Measurements from ENCODE around the gene ZBTB20. TPM values are rescaled to one million over a fixed set of nuclear protein-coding genes. Genes with fewer than 3 reads are reported as not detected.

ZBTB20 gene
- total RNA-seq, 2 donors from 2014 or later, result 19.8 to 23.1 TPM

DNA sequence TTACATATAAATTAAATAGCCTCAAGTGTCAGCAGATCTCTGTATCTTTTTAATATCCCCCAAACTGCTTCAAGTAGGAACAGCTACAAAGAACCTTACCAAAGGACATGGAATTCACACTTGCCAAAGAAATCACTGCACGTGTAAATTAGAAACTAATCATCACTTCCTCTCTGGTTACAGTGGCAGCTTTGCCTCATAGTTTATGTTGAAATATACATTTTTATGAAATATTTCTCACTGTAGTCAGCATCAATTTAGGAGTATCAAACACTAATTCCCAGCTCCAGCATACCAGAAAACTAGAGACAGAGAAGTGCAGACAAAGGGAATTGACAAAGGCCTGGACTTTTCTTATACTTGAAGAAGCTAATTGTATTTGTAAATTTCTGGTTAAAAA is 592.4 kb downstream of the ZBTB20 start:
- DNase-seq, result no peak

DNA sequence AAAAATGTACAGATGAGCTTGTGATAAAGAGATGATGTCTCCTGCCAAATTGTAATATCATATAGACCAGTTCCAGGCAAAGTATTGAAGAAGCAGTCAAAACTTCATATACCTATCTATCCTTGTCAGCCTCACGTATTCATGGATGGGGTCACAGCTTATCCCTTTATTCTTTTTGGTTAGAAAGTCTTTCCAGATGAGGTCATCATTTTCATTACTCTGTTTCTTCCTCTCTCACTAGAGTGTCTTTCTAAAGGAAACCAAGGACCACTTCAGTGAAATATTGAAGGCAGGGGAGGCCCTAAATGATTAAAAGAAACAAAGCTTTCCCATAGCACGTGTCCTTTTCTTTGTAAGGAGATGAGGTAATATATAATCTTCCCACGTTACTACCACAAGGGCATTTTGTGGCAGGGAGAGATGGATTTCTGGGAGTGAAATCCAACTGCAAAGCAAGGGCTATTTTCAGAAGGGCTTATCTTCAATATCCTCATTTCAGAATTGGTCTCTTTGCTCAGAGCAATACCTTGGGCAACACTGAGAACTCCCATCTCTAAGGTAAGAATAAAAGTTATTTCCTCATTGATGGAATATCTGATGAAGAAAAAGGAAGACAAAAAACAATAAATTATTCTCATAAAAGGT is 593.0 kb downstream of the ZBTB20 start:
- Mint-ChIP-seq H3K36me3 (ENCODE audit: insufficient read depth in 2 of 2) (no peaks in the 10 kb centered on the region), H3K9me3 (no peaks in the 10 kb centered on the region), H3K27me3 (ENCODE audit: low read depth) (no peaks in the 10 kb centered on the region), H3K27ac (no peak overlapping the region), H3K4me3 (no peak overlapping the region), H3K4me1 (ENCODE audit: low read depth) (no peaks in the 10 kb centered on the region)
- DNase-seq (no peak), ATAC-seq (replicated peaks in 1 of 2) (no peak)

More for the DNA sequence above, 592.4 kb downstream of the ZBTB20 start:
- Mint-ChIP-seq H3K27ac (no peak overlapping the region), H3K36me3 (ENCODE audit: insufficient read depth in 2 of 2) (no peaks in the 10 kb centered on the region), H3K27me3 (ENCODE audit: low read depth) (no peaks in the 10 kb centered on the region), H3K4me1 (ENCODE audit: low read depth) (no peaks in the 10 kb centered on the region), H3K9me3 (no peaks in the 10 kb centered on the region), H3K4me3 (no peak overlapping the region)
- no peak for ATAC-seq (replicated peaks in 1 of 2)

DNA sequence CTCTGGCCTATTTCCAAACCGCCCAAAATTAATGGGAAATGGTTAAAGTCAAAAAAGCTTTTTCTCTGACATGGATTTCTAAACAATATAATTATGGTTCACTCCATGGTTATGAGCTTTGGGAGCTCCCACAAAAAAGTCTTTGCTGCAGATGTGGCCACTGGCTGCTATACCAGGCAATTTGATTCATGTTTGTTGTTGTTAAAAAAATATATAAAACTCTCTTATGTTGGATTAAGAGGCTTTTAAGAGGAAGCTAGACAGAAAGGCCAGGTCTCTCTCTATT is 594.6 kb downstream of the ZBTB20 start:
- Mint-ChIP-seq H3K9me3 (no peaks in the 10 kb centered on the region), H3K4me3 (no peak overlapping the region), H3K36me3 (ENCODE audit: insufficient read depth in 2 of 2) (no peaks in the 10 kb centered on the region), H3K27ac (no peak overlapping the region), H3K27me3 (ENCODE audit: low read depth) (no peaks in the 10 kb centered on the region), H3K4me1 (ENCODE audit: low read depth) (no peaks in the 10 kb centered on the region)
- ATAC-seq (replicated peaks in 1 of 2), result no peak
- no peak for DNase-seq

GRCh38 chr3:114551770-114552526 is 595.1 kb downstream of the ZBTB20 start:
- DNase-seq, result no peak
- ATAC-seq (replicated peaks in 1 of 2), result no peak
- H3K27ac Mint-ChIP-seq, result no peak overlapping the region
- H3K27me3 Mint-ChIP-seq (ENCODE audit: low read depth), result no peaks in the 10 kb centered on the region
- no peaks in the 10 kb centered on the region for H3K4me1 Mint-ChIP-seq (ENCODE audit: low read depth)
- no peaks in the 10 kb centered on the region for H3K36me3 Mint-ChIP-seq (ENCODE audit: insufficient read depth in 2 of 2)
- no peak overlapping the region for H3K4me3 Mint-ChIP-seq
- no peaks in the 10 kb centered on the region for H3K9me3 Mint-ChIP-seq

DNA sequence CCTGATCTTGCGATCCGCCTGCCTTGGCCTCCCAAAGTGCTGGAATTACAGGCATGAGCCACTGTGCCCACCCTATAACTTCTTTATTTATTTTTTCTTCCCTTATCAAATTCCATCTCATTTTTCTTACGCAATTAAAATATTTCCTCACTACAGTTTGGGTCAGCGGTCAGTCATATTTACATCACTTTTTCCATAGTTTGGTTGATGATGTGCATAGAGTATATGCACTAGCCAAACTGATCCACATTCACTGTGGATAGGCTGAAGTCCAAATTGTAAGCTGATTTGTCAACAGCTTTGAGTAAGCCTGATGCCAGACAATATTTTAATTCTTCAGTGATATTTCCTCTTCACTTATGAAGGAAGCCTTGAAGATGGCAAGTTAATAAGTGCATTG is 596.9 kb downstream of the ZBTB20 start:
- H3K4me1 Mint-ChIP-seq (ENCODE audit: low read depth), result no peaks in the 10 kb centered on the region
- H3K27ac Mint-ChIP-seq, result no peak overlapping the region
- DNase-seq, result no peak
- no peak overlapping the region for H3K4me3 Mint-ChIP-seq
- H3K27me3 Mint-ChIP-seq (ENCODE audit: low read depth), result no peaks in the 10 kb centered on the region
- H3K36me3 Mint-ChIP-seq (ENCODE audit: insufficient read depth in 2 of 2), result no peaks in the 10 kb centered on the region
- ATAC-seq (replicated peaks in 1 of 2), result no peak
- H3K9me3 Mint-ChIP-seq, result no peaks in the 10 kb centered on the region

DNA sequence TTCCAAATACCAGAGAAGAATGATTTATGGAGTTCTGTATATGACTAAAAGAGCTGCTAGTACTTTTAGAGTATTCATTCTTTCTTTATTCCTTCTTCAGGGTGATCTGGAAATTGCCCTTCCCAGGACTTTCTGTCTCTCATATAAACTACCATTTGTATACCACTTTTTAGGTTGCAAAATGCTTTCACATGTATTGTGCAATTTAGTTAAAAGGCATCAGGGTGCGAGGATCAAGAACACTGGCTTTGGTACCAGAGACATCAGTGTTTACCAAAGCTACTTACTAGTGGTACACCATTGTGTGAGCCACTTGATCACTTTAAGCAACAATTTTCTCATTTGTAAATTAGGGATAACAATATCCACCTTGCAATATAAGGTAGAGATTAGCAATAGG is 601.9 kb downstream of the ZBTB20 start:
- DNase-seq (no peak), ATAC-seq (replicated peaks in 1 of 2) (no peak)
- H3K27ac Mint-ChIP-seq, result no peak overlapping the region
- H3K4me1 Mint-ChIP-seq (ENCODE audit: low read depth), result peaks cover 5% of the 10 kb centered on the region
- H3K27me3 Mint-ChIP-seq (ENCODE audit: low read depth), result no peaks in the 10 kb centered on the region
- no peaks in the 10 kb centered on the region for H3K9me3 Mint-ChIP-seq
- H3K36me3 Mint-ChIP-seq (ENCODE audit: insufficient read depth in 2 of 2), result no peaks in the 10 kb centered on the region
- H3K4me3 Mint-ChIP-seq, result no peak overlapping the region

DNA sequence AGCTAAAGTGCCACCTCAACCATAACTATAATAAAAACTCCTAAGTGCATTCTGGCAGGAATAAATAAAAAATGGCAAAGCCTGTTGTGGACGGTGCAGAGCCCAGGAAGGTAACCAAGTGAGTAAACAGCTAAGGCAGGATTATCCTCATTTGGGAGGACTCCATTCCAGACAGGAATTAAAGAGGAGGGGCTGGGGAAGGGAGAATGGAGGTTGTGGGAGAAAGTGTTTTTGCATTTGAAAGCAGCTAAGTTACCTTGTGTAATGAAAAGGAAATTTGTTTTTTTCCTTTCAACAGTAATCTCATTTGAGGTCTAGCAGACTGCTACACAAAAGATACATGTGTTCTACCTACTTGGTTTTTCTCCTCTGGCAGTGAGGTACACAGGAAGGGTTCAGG is 604.7 kb downstream of the ZBTB20 start:
- H3K4me3 Mint-ChIP-seq, result no peak overlapping the region
- H3K27me3 Mint-ChIP-seq (ENCODE audit: low read depth), result no peaks in the 10 kb centered on the region
- peaks cover 5% of the 10 kb centered on the region for H3K4me1 Mint-ChIP-seq (ENCODE audit: low read depth)
- peaks cover 0 to 1% of the 10 kb centered on the region in 2 donors for H3K9me3 Mint-ChIP-seq
- peaks cover 0 to 2% of the 10 kb centered on the region in 2 donors for H3K36me3 Mint-ChIP-seq (ENCODE audit: insufficient read depth in 2 of 2)
- no peak for ATAC-seq (replicated peaks in 1 of 2)
- no peak overlapping the region for H3K27ac Mint-ChIP-seq
- no peak for DNase-seq

- peaks cover 4 to 9% of the 10 kb centered on the region in 2 donors for H3K36me3 Mint-ChIP-seq (ENCODE audit: insufficient read depth in 2 of 2)
- H3K4me1 Mint-ChIP-seq (ENCODE audit: low read depth), result peaks cover 5% of the 10 kb centered on the region
- no peak for DNase-seq
- H3K27me3 Mint-ChIP-seq (ENCODE audit: low read depth), result no peaks in the 10 kb centered on the region
- no peak for ATAC-seq (replicated peaks in 1 of 2)
- peaks cover 0 to 4% of the 10 kb centered on the region in 2 donors for H3K9me3 Mint-ChIP-seq
- H3K27ac Mint-ChIP-seq, result no peak overlapping the region
- no peak overlapping the region for H3K4me3 Mint-ChIP-seq
Measured at GRCh38 chr3:114539525-114539924, 607.6 kb downstream of the ZBTB20 start.

DNA sequence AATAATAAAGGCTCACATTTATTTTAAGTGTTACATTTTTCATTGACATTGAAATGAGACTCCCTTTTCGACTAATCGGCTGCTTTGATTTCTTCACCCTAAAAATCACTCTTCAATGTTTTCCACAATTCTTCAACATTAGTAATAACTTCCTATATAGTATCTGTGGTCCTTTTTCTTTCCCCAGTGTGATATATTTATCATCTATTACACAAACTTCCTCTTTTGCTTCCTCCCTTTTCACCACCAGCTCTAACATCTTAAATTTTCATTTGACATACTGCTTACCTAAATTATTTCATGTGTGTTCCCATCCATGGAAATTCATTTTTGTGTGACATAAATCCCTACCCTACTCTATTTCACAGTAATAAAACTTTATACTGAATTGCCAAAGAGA is 608.9 kb downstream of the ZBTB20 start:
- no peaks in the 10 kb centered on the region for H3K27me3 Mint-ChIP-seq (ENCODE audit: low read depth)
- H3K9me3 Mint-ChIP-seq, result peaks cover 5 to 8% of the 10 kb centered on the region in 2 donors
- H3K27ac Mint-ChIP-seq, result no peak overlapping the region
- no peak for ATAC-seq (replicated peaks in 1 of 2)
- H3K4me3 Mint-ChIP-seq, result no peak overlapping the region
- no peak for DNase-seq
- H3K36me3 Mint-ChIP-seq (ENCODE audit: insufficient read depth in 2 of 2), result peaks cover 10 to 13% of the 10 kb centered on the region in 2 donors
- H3K4me1 Mint-ChIP-seq (ENCODE audit: low read depth), result peaks cover 5% of the 10 kb centered on the region

DNA sequence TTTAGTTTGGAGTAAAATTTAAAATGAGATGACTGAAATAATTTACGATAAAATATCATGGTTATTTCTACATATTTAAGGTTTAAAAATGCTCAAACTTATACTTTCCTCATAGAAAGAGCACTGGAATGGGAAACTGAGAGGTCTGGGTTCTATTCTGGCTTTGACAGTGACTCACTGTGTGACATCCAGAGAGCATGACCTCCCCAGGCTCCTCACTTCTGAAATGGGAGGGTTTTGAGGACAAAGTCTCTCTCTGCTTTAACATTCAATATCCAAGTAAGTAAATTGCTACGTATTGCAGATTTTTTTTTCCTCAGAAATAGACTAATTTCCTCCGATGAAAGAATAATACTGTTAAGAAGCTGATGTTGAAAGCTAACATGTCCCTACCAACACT is 618.6 kb downstream of the ZBTB20 start:
- ATAC-seq (replicated peaks in 1 of 2), result no peak
- no peak overlapping the region for H3K4me3 Mint-ChIP-seq
- H3K27me3 Mint-ChIP-seq (ENCODE audit: low read depth), result no peaks in the 10 kb centered on the region
- H3K27ac Mint-ChIP-seq, result no peak overlapping the region
- H3K9me3 Mint-ChIP-seq, result peaks cover 0 to 5% of the 10 kb centered on the region in 2 donors
- no peaks in the 10 kb centered on the region for H3K4me1 Mint-ChIP-seq (ENCODE audit: low read depth)
- DNase-seq, result no peak
- peaks cover 6 to 10% of the 10 kb centered on the region in 2 donors for H3K36me3 Mint-ChIP-seq (ENCODE audit: insufficient read depth in 2 of 2)

GRCh38 chr3:114527036-114527644 is 619.9 kb downstream of the ZBTB20 start:
- ATAC-seq (replicated peaks in 1 of 2) (no peak), DNase-seq (no peak)
- Mint-ChIP-seq H3K9me3 (no peaks in the 10 kb centered on the region), H3K4me1 (ENCODE audit: low read depth) (no peaks in the 10 kb centered on the region), H3K36me3 (ENCODE audit: insufficient read depth in 2 of 2) (peaks cover 0 to 3% of the 10 kb centered on the region in 2 donors), H3K27me3 (ENCODE audit: low read depth) (no peaks in the 10 kb centered on the region), H3K4me3 (no peak overlapping the region), H3K27ac (no peak overlapping the region)

GRCh38 chr3:114525278-114525677 is 621.8 kb downstream of the ZBTB20 start:
- H3K27ac Mint-ChIP-seq, result no peak overlapping the region
- no peaks in the 10 kb centered on the region for H3K4me1 Mint-ChIP-seq (ENCODE audit: low read depth)
- DNase-seq (no peak), ATAC-seq (replicated peaks in 1 of 2) (no peak)
- H3K9me3 Mint-ChIP-seq, result no peaks in the 10 kb centered on the region
- H3K36me3 Mint-ChIP-seq (ENCODE audit: insufficient read depth in 2 of 2), result no peaks in the 10 kb centered on the region
- H3K4me3 Mint-ChIP-seq, result no peak overlapping the region
- no peaks in the 10 kb centered on the region for H3K27me3 Mint-ChIP-seq (ENCODE audit: low read depth)

- no peaks in the 10 kb centered on the region for H3K4me1 Mint-ChIP-seq (ENCODE audit: low read depth)
- H3K36me3 Mint-ChIP-seq (ENCODE audit: insufficient read depth in 2 of 2), result no peaks in the 10 kb centered on the region
- H3K9me3 Mint-ChIP-seq, result no peaks in the 10 kb centered on the region
- DNase-seq (no peak), ATAC-seq (replicated peaks in 1 of 2) (peak in 1 of 2 donors; percentile 41)
- no peaks in the 10 kb centered on the region for H3K27me3 Mint-ChIP-seq (ENCODE audit: low read depth)
- H3K27ac Mint-ChIP-seq, result no peak overlapping the region
- no peak overlapping the region for H3K4me3 Mint-ChIP-seq
Measured at GRCh38 chr3:114519415-114519814, 627.7 kb downstream of the ZBTB20 start.

Measured in activated T-cell treated with anti-CD3 and anti-CD28 coated beads, Interleukin-2, amount 50 U/mL, for 72 hours (primary cell).